Brain microvascular endothelial cell (primary cell): ENCODE data around the gene RERE.

Experiments
- DNase-seq: peaks from one replicate; pipeline ENCODE4 v3.0.0-alpha.2; 2020
- H3K27ac ChIP-seq: fragments of 250-450 bp; sonication (Bioruptor Pico); 2 replicates; pipeline ENCODE4 v1.5.1; 2020; ENCODE audit warnings: mild to moderate bottlenecking, moderate library complexity
- H3K27me3 ChIP-seq: fragments of 250-450 bp; sonication (Bioruptor Pico); replicated peaks from 2 replicates; pipeline ENCODE4 v1.5.1; 2020; ENCODE audit warnings: mild to moderate bottlenecking
- H3K36me3 ChIP-seq: fragments of 250-450 bp; sonication (Bioruptor Pico); replicated peaks from 2 replicates; pipeline ENCODE4 v1.5.1; 2020; ENCODE audit warnings: mild to moderate bottlenecking
- H3K4me3 ChIP-seq: 2 replicates; pipeline ENCODE4 v1.5.1; 2011; ENCODE audit warnings: low read depth, mild to moderate bottlenecking, control low read depth, low read length, moderate library complexity
- in situ Hi-C: cut with HindIII; loops from 2 replicates; pipeline ENCODE4 v1.10.0; 2017; ENCODE audit warnings: low sequenced_read_pairs, low pct_ligation_motif_present
- TF ChIP-seq, protein P1 (sequence below): IDR thresholded peaks from 2 replicates; pipeline ENCODE4 v1.5.1; 2011; ENCODE audit warnings: low read depth, mild to moderate bottlenecking, moderate library complexity, low read length, control low read depth, inconsistent platforms; ENCODE audit errors: missing control alignments

RERE gene

DNA sequence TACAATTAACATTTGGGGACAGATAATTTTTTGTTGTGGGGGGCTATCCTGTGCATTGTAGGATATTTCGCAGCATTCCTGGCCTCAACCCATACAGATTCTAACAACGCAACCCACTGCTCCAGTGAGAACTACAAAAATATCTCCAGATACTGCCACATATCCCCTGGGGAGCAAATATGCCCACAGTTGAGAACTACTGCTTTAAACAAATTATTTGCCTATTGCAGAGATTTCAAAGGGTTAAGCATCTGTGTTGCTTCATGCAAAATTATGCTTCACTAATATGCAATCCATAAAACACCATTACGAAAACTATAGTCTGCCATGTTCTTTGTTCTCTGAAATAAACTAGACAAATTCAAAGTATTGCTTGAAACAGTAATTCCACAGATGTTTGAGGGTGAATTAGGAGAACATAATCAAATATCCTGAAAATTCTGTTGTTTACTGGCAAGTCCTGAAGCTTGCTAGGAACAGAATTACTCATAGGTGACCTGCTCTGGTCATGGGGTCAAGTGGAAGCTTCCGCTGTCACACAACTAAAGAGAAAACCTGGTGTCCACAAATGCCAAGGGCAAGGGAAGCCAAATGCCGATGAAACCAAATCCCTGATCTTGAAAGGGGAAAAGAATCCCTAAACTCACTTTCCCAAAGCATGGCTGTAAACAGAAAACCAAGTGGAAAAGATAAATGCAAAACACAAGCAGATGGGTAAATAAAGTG, 149.4 kb downstream of the RERE start:
- H3K36me3 ChIP-seq: no peaks in the 10 kb centered on the region
- H3K27me3 ChIP-seq: no peaks in the 10 kb centered on the region
- in situ Hi-C loops: no loop called here
- H3K27ac ChIP-seq: no peak overlapping the region
- DNase-seq: no peak
- H3K4me3 ChIP-seq: no peak overlapping the region
- TF ChIP-seq, protein P1, sequence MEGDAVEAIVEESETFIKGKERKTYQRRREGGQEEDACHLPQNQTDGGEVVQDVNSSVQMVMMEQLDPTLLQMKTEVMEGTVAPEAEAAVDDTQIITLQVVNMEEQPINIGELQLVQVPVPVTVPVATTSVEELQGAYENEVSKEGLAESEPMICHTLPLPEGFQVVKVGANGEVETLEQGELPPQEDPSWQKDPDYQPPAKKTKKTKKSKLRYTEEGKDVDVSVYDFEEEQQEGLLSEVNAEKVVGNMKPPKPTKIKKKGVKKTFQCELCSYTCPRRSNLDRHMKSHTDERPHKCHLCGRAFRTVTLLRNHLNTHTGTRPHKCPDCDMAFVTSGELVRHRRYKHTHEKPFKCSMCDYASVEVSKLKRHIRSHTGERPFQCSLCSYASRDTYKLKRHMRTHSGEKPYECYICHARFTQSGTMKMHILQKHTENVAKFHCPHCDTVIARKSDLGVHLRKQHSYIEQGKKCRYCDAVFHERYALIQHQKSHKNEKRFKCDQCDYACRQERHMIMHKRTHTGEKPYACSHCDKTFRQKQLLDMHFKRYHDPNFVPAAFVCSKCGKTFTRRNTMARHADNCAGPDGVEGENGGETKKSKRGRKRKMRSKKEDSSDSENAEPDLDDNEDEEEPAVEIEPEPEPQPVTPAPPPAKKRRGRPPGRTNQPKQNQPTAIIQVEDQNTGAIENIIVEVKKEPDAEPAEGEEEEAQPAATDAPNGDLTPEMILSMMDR: no peak

DNA sequence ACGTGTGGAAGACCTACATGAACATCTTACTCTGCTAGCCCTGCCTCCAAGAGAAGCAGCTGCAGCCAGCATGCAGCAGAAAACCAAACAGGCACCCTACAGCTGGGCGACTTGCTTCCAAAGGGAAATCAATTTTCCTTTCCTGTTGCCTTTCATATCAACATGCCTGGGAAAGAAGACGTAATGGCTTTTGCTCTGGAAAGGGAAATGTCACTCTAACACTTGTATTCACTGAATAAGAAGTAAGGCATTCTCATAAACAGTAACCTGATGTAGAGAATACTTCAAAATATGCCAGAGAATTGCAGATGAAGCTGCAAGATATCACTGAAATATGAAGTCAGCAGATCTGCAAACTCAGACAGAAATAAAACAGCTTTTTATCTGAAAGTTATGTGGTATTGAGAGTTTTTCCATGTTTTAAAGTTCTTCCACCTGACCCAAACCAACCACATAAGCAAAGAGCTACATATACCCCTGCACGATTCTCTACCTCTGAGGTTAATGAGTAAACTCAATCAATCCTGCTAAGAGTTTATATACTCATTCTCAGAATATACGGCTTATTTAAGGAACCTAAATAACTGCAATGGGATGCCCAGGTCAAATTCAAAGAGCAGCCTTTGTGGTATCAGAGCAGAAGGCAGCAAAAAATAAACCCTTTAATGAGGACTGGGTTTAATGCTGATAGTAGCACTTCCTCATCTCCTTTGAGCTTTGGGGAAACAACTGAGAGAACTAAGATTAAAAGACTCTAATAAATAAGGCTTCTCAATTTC, 150.9 kb downstream of the RERE start:
- Histone ChIP-seq H3K27me3 (no peaks in the 10 kb centered on the region), H3K36me3 (no peaks in the 10 kb centered on the region), H3K4me3 (no peak overlapping the region), H3K27ac (no peak overlapping the region)
- DNase-seq: no peak
- TF ChIP-seq, protein P1: no peak
- in situ Hi-C loops: no loop called here

DNA sequence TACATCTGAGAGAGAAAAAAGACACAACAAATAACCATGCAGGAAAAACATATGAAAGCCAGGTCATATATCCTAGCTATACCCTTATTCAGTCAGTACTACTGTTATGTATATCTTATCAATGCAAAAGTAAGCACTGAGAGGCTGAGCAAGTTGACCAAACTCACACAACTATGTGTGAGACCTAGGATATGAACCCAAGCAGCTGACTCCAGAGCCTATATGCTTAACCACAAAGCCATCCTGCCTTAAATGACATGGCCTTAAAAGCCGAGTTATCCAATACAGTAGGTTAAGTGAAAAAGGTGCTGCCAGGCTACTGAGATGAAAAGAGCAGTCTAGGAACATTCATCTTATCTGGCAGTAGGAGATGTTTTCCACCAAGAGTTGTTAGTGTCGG, 151.6 kb downstream of the RERE start:
- TF ChIP-seq, protein P1: no peak
- H3K27me3 ChIP-seq: no peaks in the 10 kb centered on the region
- no peak for DNase-seq
- in situ Hi-C loops: no loop called here
- no peak overlapping the region for H3K4me3 ChIP-seq
- no peaks in the 10 kb centered on the region for H3K36me3 ChIP-seq
- H3K27ac ChIP-seq: no peak overlapping the region

DNA sequence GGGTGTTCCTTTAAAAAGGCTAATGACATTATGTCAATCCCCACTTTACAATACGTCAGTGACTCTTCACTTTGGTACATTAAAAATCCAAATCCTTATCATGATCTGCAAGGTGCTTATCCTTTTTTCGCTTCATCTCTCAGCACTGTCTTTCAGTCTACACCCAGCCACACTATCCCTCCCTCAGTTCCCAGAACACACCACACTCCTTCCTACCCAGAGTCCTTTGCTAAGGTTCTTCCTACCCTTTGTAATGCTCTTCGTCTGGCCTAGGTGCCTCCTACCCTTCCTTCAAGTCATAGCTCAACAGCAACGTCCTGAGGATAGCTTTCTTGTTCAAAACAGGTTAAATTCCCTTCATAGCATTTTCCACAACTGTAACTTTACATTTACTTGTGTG, 152.6 kb downstream of the RERE start:
- Histone ChIP-seq H3K4me3 (no peak overlapping the region), H3K36me3 (no peaks in the 10 kb centered on the region), H3K27ac (no peak overlapping the region), H3K27me3 (no peaks in the 10 kb centered on the region)
- TF ChIP-seq, protein P1: no peak
- in situ Hi-C loops: no loop called here
- DNase-seq: no peak

DNA sequence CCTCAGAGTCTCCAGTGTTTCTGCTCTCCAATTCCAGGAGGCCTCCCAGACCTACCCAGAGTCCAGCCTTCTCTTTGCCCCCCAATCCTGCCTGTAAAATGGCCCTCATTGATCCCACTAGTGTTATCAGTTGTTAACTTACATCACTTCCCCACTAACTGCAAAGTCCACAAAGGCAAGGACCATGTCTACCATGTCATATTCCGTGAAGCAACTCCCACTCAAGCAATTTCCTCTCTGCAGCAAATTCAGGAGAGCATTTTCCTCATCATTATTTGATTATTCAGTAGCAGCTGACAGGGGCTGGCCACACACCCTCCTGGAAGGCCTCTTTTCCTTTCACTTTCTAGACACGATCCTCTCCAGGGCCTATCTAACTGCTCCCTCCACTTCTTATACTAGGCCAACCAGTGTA, 153.5 kb downstream of the RERE start:
- H3K27ac ChIP-seq: no peak overlapping the region
- H3K36me3 ChIP-seq: no peaks in the 10 kb centered on the region
- in situ Hi-C loops: no loop called here
- TF ChIP-seq, protein P1: no peak
- DNase-seq: no peak
- H3K27me3 ChIP-seq: no peaks in the 10 kb centered on the region
- H3K4me3 ChIP-seq: no peak overlapping the region
